NOMO-1 treated with dmso at 0.1 percent for 144 hours (cell line): ENCODE data around the gene TNFAIP6.
"Not testable (repeated sequence)": the region's sequence is repeated elsewhere in the genome, so short reads cannot be mapped to it uniquely, and the experiment has no call there.

ENCODE experiments used
- DNase-seq: peaks from one replicate; lab custom pipeline; 2025; ENCODE audit not compliant: unreplicated experiment; lab: John Stamatoyannopoulos, UW

The TNFAIP6 gene, protein sequence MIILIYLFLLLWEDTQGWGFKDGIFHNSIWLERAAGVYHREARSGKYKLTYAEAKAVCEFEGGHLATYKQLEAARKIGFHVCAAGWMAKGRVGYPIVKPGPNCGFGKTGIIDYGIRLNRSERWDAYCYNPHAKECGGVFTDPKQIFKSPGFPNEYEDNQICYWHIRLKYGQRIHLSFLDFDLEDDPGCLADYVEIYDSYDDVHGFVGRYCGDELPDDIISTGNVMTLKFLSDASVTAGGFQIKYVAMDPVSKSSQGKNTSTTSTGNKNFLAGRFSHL

DNA sequence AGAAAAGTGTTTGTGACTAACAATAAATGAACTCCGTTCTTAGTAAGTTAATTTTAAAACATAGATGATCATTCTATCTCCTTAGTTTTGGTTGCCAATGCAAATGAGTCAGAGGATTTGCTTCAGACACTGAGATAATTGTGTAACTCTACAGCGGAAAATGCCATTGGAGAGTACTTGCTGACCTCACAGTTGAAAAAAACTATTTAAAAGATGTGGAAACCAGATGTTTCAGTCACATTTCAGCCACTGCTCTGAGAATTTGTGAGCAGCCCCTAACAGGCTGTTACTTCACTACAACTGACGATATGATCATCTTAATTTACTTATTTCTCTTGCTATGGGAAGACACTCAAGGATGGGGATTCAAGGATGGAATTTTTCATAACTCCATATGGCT, at the start of gene TNFAIP6:
Gene TNFAIP6 (plus strand): TSS at position 234 of the 400 bp plus-strand sequence. CDS start 75 bp downstream, at position 309.
- peak; percentile 61 for DNase-seq

DNA sequence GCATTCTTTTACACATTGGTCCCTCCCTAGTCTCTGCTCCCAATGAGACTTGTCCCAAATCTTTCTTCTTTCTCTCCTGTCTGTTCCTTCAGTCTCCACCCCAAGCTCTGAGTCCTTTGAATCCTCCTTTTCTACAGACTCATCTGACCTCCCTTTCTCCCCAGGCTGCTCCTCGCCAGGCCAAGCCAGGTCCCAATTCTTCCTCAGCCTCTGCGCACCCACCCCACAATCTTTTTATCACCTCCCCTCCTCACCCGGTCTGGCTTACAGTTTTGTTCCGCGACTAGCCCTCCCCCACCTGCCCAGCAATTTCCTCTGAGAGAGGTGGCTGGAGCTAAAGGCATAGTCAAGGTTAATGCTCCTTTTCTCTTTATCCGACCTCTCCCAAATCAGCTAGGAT, 47.1 kb upstream of the TNFAIP6 start:
- DNase-seq = not testable (repeated sequence)

DNA sequence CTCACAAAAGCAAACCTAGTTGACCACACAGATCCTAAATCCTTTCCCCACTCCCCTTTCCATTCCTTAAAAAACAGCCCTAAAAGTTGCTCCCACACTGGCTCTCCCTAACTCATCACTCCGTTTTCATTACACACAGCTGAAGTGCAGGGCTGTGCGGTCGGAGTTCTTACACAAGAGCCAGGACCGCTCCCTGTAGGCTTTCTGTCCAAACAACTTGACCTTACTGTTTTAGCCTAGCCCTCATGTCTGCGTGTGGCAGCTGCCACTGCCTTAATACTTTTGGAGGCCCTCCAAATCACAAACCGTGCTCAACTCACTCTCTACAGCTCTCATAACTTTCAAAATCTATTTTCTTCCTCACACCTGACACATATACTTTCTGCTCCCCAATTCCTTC, 45.0 kb upstream of the TNFAIP6 start:
- not testable (repeated sequence) for DNase-seq

DNA sequence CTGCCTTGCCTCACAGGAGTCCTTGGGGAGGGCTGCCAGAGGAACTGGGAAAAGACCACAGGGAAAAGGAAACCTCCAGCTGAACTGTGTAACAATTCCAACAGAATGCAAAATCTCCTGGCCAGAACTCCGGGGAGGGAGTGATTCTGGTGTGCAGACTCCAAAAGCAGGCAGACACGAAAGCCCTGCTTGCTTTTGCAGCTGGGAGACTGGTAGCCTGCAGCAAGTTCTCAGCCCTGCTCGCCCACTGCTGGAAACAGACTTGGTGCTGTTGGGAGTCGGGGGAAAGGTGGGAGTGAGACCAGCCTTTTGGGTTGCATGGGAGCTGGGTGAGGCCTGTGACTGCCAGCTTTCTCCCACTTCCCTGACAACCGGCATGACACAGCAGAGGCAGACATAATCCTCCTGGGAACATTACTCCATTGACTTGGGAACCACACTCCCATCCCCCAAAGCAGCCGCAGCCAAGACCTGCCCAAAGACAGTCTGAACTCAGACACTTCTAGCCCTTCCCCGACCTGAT, 42.0 kb upstream of the TNFAIP6 start:
- no peak for DNase-seq

DNA sequence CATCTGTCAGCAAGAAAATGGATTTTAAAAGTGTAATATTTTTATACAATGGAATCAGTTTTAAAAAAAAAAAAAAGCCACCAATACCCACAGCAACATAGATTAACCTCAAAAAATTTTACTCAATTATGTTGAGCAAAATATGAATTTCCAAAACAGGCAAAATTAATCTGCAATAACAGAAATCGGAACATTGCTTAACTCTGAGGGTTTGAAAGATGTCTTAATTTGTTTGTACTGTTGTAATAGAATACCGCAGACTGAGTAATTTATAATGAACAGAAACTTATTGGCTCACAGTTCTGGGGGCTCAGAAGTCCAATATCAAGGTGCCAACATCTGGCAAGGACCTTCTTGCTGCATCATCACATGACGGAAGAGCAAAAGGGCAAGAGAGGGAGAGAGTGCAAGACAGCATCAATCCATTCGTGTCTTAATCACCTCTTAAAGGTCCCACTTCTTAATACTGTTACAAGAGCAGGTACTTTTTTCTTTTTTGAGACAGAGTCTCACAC, 31.8 kb upstream of the TNFAIP6 start:
- DNase-seq = no peak

DNA sequence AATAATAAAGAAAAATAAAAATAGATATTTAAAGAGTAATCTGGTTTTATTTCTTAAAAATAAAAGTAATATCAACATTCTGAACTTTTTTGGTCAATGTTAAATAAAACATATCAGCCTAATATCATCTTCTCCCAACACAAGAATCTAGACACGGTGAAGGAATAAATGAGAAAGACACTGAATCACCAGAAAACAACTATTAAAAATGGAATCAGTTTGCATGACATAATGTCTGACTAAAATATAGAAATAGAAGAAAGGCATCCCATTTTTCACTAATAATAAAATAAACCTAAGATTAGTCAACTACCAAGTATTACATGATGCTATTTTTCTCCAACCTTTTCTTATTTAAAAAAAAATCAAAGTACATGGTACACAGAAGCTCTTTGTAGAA, 30.8 kb upstream of the TNFAIP6 start:
- no peak for DNase-seq

DNA sequence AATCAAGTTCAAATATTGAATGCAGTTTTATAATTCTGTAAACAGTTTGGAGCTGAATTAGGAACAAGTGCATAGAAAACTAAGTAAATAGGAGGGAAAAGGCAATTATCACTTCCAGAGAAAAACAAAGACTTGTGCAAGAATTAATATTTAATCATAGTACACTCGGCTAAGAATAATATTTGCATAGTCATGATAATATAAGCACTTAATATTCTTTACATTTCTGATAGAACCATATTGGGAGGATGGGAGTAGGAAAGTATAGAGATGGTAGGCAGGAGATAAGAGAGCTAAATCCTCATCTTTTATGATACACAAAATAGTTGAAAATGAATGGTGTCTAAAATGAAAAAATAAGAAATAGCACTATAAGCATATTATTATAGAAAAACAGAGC, 27.4 kb upstream of the TNFAIP6 start:
- DNase-seq = no peak

DNA sequence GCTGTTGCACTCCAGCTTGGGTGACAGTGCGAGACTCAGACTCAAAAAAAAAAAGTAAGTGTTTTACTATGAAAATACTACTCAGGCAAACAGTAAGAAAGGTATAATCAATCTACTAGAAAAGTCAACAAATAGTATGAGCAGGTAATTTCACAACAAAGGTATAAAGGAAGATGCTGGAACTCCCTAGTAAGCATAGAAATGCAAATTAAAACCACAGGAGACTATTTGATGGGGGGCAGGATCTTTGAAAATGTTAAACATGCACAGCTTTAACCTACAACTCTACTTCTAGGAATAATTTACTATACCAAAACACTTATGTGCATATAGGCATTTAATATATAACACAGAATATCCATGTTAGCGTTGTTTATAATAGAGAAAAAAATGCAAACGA, 24.3 kb upstream of the TNFAIP6 start:
- no peak for DNase-seq

DNA sequence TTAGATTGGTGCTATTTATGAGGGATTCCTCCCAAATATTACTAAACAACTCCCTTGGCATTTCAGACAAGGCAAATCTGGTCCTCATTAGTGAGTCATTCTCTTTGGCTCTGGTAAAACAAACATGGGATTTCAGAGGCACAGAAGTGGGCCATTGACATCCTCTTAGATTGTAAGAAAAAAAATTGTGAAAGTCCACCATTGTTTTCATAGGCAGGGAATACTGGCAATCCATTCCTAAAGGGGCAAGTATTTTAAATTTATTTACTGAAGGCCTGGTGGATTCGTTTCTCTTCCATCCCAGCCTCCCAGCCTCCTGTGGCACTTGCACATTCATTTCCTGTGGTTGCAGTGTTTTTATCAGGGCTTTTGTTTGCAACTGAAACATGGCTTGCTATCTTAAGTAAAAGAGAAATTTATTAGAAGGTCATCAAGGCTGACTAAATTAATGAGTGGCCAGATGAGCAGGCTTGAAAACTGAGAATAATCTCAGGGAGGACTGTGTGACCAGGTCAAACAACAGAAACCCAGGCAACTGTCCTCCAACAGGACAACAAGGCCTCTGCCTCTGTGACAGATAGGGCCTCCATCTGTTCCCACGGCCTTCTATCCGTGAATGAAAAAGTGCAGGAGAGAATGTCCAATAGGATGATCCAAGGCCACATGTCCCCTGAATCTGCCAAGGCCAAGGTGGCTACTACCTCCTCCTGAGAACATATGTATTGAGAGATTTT, 23.1 kb upstream of the TNFAIP6 start:
- no peak for DNase-seq

DNA sequence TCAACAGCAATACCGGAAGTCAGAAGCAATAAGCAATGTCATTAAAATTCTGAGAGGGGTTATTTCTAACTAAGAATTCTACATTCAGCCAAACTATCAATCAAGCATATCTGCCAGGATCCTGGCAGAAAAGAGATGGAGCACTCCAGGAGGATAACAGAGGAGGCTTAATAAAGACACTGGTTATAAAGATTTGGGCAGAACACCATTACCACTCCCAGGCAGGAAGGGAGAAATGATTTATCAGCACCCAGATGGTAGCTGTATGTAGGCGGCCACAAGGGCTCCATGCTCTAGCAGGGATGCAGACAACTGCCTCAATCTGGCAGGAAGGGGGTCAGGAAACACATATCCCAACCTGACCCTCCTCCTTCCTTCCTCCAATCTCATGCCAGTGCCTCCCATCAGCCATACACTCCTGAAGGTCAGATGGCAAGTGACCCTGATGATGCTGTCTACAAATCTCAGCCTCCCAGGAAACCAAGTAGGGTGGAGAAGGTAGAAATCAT, 20.5 kb upstream of the TNFAIP6 start:
- DNase-seq = no peak

DNA sequence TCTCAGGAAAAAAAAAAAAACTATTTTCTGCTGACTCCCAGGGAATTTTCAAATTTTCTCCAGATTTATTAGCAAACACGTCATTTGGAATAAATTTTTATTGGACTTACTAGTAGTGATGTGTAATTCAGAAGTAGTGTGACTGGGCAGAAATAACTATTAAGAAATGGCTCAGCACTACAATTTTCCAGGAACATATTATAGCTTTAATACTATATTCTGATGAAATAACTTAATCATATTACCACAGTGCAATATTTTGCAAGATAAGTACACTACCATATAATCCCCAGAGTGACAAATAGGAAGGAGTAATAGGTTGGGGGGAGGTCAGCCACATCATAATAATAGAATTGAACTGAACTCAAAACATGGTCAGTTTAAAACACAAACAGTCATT, 19.7 kb upstream of the TNFAIP6 start:
- DNase-seq = no peak

DNA sequence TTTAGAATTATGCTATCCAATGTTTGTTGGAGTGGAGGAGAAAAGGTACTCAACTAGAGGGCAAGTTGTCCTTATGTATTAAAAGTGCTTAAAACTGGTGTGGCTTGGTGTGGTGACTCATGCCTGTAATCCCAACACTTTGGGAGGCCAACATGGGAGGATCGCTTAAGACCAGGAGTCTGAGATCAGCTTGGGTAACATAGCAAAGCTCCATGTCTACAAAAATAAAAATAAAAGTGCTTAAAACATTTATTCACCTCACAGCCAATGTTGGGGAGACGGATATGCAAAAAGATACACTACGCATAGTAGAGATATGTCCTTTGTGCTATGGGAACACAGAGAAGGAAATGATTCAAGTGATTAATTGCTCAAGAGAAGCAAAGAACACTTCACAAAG, 19.3 kb upstream of the TNFAIP6 start:
- no peak for DNase-seq

DNA sequence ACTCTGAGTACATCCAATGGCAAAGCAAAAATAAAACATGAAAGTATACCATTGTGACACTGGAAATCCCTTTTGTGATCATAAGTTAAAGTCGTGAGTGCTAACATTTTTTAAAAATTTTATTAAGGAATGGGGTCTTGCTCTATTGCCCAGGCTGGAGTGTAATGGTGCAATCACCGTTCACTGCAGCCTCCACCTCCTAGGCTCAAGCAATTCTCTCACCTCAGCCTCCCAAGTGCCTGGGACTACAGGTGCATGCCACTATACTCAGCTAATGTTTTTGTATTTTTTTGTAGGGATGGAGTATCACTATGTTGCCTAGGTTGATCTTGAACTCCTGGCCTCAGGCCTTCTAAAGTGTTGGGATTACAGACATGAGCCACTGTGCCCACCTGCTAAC, 14.3 kb upstream of the TNFAIP6 start:
- no peak for DNase-seq

DNA sequence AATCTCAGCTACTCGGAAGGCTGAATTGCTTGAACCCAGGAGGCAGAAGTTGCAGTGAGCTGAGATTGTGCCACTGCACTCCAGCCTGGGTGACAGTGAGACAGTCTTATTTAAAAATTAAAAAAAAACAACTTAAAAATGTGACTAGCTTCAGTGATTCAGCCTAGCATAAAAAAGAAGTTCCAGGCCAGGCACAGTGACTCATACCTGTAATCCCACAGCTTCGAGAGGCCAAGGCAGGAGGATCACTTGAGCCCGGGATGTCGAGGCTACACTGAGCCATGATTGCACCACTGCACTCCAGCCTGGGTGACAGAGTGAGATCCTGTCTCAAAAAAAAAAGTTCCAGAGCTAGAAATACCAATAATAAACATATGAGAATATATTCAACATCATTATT, 13.2 kb upstream of the TNFAIP6 start:
- DNase-seq = not testable (repeated sequence)

DNA sequence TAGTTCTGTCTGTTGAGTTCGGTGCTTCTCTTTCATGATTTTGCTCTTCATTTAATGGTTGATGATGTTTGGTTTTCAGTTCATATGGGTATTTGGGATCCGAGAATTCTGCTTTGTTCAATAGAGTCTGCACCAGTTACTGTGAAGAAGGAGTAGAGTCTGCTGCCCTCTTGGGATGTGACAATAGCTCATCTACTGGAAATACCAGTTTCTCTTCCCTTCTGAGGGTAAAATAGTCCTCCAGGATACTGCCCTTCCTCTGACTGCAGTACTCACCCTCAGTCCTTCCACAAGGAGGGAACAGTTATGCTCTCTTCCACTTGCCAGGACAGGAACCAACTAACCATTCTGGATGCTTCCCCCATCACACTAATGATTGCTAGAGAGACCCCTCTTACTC, 12.5 kb upstream of the TNFAIP6 start:
- no peak for DNase-seq

DNA sequence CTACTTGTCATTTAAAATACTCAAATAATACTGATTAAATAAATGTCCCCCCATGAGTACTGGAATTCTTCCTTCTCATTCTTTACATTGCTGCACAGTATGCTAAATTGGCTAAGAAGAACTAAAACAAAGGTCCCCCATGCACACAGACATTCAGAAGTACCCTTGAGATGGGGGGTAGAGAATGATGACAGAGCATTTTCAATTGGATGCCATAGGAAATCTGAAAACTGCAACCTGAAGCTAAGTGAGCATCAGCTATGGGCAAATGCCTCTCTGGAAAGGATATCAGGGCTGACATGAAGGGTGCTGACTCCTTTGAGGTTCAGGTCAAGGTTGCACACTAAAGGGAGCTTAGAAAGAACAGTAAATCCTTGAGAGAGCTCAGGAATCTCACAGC, 10.1 kb upstream of the TNFAIP6 start:
- no peak for DNase-seq

DNA sequence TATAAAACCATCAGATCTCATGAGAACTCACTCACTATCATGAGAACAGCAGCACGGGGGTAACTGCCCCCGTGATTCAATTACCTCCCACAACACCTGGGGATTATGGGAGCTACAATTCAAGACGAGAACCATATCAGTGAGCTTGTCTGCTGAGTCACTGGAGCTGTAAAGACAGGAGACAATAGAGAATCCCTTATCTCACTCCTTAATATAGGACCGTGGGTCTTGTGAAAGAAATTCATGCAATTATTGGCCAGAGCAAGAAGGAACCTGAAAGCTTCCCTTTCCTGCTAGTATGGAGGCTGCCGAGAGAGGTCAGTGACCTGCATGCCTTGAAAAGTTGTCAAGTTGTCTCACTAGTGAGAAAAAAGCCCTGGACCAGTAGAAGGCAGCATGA, 9.5 kb upstream of the TNFAIP6 start:
- DNase-seq = no peak

DNA sequence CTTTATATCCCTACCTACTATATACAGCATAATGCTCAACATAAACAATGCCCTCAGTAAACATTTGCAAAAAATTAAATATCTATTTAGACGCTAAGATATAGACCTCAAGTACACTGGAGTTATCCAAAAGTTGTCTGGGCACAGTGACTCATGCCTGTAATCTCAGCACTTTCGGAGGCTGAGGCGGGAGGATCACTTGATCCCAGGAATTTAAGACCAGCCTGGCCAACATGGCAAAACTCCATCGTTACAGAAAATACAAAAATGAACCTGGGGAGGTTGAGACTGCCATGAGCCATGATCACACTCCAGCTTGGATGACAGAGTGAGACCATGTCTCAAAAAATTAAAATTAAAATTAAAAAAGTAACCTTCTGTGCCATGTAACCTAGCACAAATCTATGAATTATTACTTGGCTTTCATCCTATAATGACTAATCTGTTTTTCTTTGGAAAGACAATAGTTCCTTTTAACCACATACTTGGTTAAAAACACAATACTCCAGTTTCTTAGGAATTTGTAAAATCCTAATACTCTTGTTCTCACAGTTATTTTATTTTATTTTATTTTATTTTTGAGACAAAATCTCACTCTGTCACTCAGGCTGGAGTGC, 6.7 kb upstream of the TNFAIP6 start:
- no peak for DNase-seq

DNA sequence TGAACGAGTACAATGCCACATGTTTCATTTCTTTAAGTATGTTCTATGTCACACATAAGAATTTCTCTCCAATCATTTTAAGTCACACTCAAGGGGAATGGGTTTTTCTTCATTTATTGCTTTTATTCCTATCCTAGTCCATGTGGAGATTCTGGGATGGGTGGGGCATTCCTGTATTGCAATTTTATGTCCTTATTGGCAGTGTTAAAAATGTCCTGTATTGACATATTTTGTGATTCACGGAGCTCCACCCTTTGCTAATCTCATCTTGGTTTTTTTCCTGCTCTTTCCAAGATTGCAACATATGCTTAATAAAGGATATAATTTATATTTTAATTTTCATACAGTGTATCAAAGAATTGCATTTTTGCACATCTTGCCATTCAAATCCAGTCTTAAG, 3.4 kb upstream of the TNFAIP6 start:
- no peak for DNase-seq

DNA sequence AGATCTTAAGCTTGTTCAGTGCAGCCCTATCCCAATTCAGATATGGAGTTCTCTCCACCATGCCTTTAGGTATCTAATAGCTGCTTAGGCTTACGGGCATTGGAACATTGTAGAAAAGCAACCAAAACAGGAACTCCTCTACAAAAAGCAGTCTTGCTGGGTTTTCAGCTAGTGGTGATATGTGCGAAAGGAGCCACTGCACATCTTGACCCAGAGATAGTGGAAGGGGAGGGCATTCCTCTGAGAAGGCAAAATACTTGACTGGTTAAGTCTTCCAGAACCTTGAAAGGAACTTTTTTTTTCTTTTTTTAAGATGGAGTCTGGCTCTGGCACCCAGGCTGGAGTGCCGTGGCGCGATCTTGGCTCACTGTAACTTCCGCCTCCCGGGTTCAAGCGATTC, 2.6 kb upstream of the TNFAIP6 start:
- no peak for DNase-seq

DNA sequence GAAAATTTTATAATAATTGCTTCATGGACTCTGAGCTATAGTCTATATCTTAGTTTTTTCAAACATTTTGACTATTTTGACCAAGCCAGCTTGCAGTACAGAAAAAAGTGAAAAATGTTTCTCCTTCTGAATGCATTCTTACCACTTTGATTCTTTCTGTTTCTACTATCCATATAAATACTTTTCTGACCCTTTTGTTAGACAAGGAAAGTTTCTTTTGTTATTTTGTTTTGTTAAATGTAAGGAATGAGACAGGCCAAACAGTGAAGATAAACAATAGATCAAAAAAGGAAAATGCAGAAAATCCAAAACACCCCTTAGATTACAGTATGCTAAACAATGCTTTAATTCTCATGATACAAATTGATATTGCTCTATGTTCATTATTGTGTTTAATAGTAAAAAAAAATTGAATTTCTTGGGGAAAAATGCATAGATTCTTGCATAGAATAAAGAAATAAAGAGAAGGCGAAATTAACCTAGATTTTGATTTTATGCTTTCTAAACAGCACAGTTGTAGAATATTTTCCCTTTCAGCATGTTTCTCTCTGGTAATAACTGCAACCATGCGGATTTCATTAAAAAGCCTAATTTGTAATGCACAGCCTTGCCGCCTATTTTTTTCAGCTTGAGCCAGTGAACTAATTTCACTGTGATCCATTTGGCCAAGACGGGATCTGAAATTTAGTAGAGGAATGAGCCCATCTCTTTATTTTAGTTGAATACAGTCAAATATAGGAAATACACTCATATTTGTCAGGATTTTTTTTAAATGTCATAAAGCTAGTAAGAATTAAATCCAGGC, 976 bp downstream of the TNFAIP6 start:
- DNase-seq = no peak
